Activated naive CD8-positive, alpha-beta T cell treated with anti-CD3 and anti-CD28 coated beads, Interleukin-2, amount 50 U/mL, for 24 hours (primary cell): ENCODE results near the gene ZNF711.
"Not testable (repeated sequence)": the region's sequence is repeated elsewhere in the genome, so short reads cannot be mapped to it uniquely, and the experiment has no call there.

Experiments
- ATAC-seq: fragments of 150-1000 bp; cut with Tn5 transposase; one replicate; pipeline ENCODE4 v1.10.0; 2021
- DNase-seq: peaks from one replicate; pipeline ENCODE4 v3.0.0; 2021
- H3K27ac Mint-ChIP-seq: one replicate; pipeline ENCODE4 v1.8.0; 2021; ENCODE audit warnings: mild to moderate bottlenecking, mixed read lengths
- H3K27me3 Mint-ChIP-seq: one replicate; pipeline ENCODE4 v1.8.0; 2021; ENCODE audit warnings: mixed read lengths
- H3K36me3 Mint-ChIP-seq: one replicate; pipeline ENCODE4 v1.8.0; 2021; ENCODE audit warnings: low read depth, mixed read lengths
- H3K4me1 Mint-ChIP-seq: one replicate; pipeline ENCODE4 v1.8.0; 2021; ENCODE audit warnings: mixed read lengths
- H3K4me3 Mint-ChIP-seq: one replicate; pipeline ENCODE4 v1.8.0; 2021; ENCODE audit warnings: mild to moderate bottlenecking, moderate library complexity, mixed read lengths
- H3K9me3 Mint-ChIP-seq: one replicate; pipeline ENCODE4 v1.8.0; 2021; ENCODE audit warnings: mixed read lengths

Gene ZNF711

DNA sequence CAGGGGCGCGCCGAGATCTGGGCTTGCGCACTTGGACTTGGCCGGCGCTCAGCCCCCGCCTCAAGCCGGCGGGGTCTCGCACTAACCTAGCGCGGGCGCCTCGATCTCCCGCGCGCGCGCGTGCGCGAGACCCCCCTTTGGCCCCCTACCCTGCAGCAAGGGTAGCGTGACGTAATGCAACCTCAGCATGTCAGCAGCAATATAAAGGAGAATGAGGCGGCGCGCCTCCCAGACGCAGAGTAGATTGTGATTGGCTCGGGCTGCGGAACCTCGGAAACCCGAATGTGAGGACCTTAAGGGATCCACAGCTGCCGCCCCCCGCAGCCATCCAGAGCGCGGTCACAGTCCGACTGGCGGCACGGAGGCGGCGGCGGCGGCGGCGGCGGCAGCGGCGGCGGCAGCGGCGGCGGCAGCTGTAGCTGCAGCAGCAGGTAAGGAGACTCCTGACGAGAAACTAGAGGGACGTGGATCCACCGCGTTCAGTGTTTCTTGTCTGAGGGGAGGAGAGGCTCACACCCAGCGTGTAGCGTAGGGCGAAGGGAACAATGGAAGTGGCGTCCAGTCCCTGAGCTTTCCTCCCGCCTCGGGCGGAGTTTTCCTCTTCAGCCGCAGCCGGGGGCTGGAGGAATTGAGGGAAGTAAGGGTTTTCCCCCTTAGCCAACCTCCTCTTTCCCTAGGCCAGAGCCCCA, at the start of gene ZNF711, which contains the start of gene SATL1:
ZNF711 (plus strand) TSS at position 231 of the 689 bp plus-strand sequence. CDS start 3,582 bp downstream, outside the sequence.
SATL1 (minus strand) TSS at position 19 of the 689 bp plus-strand sequence. CDS start 134,811 bp downstream, outside the sequence.
- Mint-ChIP-seq H3K27ac (peak within 1 kb of the TSS; percentile 73), H3K4me3 (peak within 1 kb of the TSS; percentile 85), H3K4me1 (peaks cover 4% of the 10 kb centered on the region), H3K27me3 (peaks cover 9% of the 10 kb centered on the region), H3K36me3 (no peaks in the 10 kb centered on the region), H3K9me3 (no peaks in the 10 kb centered on the region)
- ATAC-seq (peak; percentile 72), DNase-seq (peak; percentile 14)

GRCh38 chrX:85196319-85196718, 47.5 kb upstream of the ZNF711 start:
- no peak overlapping the region for H3K4me3 Mint-ChIP-seq
- no peak overlapping the region for H3K27ac Mint-ChIP-seq
- no peak for DNase-seq
- no peaks in the 10 kb centered on the region for H3K9me3 Mint-ChIP-seq
- H3K36me3 Mint-ChIP-seq, result no peaks in the 10 kb centered on the region
- no peak for ATAC-seq
- no peaks in the 10 kb centered on the region for H3K4me1 Mint-ChIP-seq
- H3K27me3 Mint-ChIP-seq, result peaks cover 2% of the 10 kb centered on the region

- no peaks in the 10 kb centered on the region for H3K9me3 Mint-ChIP-seq
- no peaks in the 10 kb centered on the region for H3K4me1 Mint-ChIP-seq
- H3K36me3 Mint-ChIP-seq, result no peaks in the 10 kb centered on the region
- no peak overlapping the region for H3K4me3 Mint-ChIP-seq
- no peaks in the 10 kb centered on the region for H3K27me3 Mint-ChIP-seq
- DNase-seq, result no peak
- no peak overlapping the region for H3K27ac Mint-ChIP-seq
- no peak for ATAC-seq
Observed at GRCh38 chrX:85203461-85203970, 40.3 kb upstream of the ZNF711 start.

DNA sequence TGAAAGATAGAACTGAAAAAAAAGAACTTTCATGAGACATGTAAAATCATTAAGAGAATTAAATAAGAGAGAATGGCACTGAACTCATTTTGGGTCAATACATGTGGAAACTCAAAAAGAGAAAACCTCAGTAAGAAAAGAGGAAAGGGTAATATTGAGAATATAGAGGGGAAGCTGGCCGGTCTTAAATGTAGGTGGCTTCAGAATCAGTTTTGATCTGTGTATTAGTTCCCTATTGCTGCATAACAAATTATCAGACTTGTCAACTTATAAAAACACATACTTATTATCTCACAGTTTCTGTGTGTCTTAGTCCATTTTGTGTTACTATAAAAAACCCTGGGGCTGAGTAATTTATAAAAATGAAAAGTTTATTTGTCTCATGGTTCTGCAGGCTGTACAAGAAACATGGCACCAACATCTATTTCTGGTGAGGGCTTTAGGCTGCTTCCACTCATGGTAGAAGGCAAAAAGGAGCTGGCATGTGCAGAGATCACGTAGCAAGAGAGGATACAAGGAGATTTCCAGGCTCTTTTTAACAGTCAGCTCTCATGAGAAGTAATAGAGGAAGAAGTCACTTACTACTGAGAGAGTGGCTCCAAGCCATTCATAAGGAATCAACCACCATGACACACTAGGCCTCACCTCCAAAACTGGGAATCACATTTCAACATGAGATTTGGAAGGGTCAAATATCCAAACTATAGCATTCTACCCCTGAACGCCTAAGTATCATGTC, 29.8 kb upstream of the ZNF711 start:
- DNase-seq (no peak), ATAC-seq (no peak)
- H3K9me3 Mint-ChIP-seq, result no peaks in the 10 kb centered on the region
- no peaks in the 10 kb centered on the region for H3K27me3 Mint-ChIP-seq
- no peak overlapping the region for H3K4me3 Mint-ChIP-seq
- H3K36me3 Mint-ChIP-seq, result no peaks in the 10 kb centered on the region
- H3K4me1 Mint-ChIP-seq, result no peaks in the 10 kb centered on the region
- no peak overlapping the region for H3K27ac Mint-ChIP-seq

- Mint-ChIP-seq H3K4me1 (no peaks in the 10 kb centered on the region), H3K27ac (no peak overlapping the region), H3K36me3 (no peaks in the 10 kb centered on the region), H3K27me3 (no peaks in the 10 kb centered on the region), H3K4me3 (no peak overlapping the region), H3K9me3 (no peaks in the 10 kb centered on the region)
- DNase-seq (no peak), ATAC-seq (no peak)
Observed at GRCh38 chrX:85215946-85216345, 27.8 kb upstream of the ZNF711 start.

- H3K36me3 Mint-ChIP-seq, result no peaks in the 10 kb centered on the region
- no peaks in the 10 kb centered on the region for H3K9me3 Mint-ChIP-seq
- H3K4me3 Mint-ChIP-seq, result no peak overlapping the region
- ATAC-seq (no peak), DNase-seq (no peak)
- no peaks in the 10 kb centered on the region for H3K4me1 Mint-ChIP-seq
- no peaks in the 10 kb centered on the region for H3K27me3 Mint-ChIP-seq
- H3K27ac Mint-ChIP-seq, result no peak overlapping the region
Observed at GRCh38 chrX:85221361-85221760, 22.4 kb upstream of the ZNF711 start.

- Mint-ChIP-seq H3K27ac (no peak overlapping the region), H3K4me1 (no peaks in the 10 kb centered on the region), H3K9me3 (no peaks in the 10 kb centered on the region), H3K27me3 (no peaks in the 10 kb centered on the region), H3K4me3 (no peak overlapping the region), H3K36me3 (no peaks in the 10 kb centered on the region)
- ATAC-seq, result no peak
- no peak for DNase-seq
Observed at GRCh38 chrX:85223359-85223758, 20.4 kb upstream of the ZNF711 start.

DNA sequence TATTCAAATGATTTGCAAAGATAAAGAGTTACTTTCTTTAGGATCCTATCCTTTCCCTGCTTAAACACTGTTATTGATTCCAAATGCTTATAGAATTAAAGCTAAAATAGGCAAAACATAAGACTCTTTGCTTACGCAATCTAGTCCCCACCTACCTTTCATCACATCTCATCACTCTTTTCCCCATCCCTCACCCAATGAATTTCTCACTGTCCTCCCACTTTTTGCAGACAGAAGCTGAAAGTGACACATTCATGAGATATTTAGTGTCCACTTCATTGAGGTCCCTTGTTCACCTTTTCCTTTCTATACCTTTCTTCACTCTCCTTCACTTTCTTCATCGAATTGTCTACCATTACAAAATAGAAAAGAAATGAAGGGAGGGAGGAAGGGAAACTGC, 636 bp upstream of the ZNF711 start:
- DNase-seq, result no peak
- Mint-ChIP-seq H3K27me3 (peaks cover 9% of the 10 kb centered on the region), H3K4me1 (peaks cover 4% of the 10 kb centered on the region), H3K27ac (no peak overlapping the region), H3K4me3 (peak overlapping the region; percentile 57), H3K36me3 (no peaks in the 10 kb centered on the region), H3K9me3 (no peaks in the 10 kb centered on the region)
- ATAC-seq, result no peak

DNA sequence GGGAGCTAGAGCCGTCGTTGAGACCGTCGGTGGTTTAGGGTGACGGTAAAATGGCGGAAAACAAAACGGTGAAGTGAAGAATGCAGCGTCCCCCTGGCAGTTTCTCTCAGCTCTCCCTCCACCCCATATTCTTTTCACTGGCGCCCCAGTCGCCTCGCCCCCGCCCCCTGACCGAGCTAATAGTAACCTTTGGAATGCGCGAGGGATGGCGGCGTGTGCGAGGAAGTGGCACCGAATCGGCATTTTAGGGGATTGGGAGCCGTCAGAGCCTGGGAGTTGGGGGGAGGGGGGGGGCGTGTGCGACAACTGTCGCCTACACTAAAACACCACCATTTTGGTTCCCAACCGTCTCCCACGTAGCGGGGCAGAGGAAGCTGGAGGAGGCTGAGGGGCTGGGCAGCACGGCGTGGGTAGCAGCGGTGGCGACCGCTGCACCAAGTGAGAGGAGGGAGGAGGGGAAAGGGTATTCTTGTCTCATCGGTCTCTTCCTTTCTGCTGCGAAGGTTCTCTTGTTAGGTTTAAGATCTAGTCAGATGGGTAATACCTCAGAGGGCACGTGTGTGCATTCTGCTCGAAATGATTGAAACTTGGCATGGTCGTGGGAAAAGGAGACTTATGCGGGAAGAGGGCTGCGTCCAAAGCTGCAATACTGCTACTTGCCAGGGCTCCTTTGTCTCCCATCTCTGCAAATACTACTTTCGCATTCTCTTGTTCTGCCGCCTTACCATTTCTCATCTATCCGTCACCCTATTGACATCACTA, 840 bp downstream of the ZNF711 start:
- DNase-seq (no peak), ATAC-seq (no peak)
- H3K36me3 Mint-ChIP-seq, result no peaks in the 10 kb centered on the region
- H3K27ac Mint-ChIP-seq, result peak overlapping the region; percentile 73
- peaks cover 4% of the 10 kb centered on the region for H3K4me1 Mint-ChIP-seq
- H3K27me3 Mint-ChIP-seq, result peaks cover 9% of the 10 kb centered on the region
- peak overlapping the region; percentile 85 for H3K4me3 Mint-ChIP-seq
- no peaks in the 10 kb centered on the region for H3K9me3 Mint-ChIP-seq

DNA sequence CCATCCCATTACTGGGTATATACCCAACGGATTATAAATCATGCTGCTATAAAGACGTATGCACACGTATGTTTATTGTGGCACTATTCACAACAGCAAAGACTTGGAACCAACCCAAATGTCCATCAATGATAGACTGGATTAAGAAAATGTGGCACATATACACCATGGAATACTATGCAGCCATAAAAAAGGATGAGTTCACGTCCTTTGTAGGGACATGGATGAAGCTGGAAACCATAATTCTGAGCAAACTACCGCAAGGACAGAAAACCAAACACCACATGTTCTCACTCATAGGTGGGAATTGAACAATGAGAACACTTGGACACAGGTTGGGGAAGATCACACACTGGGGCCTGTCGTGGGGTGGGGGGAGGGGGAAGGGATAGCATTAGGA, 41.5 kb downstream of the ZNF711 start:
- not testable (repeated sequence) for DNase-seq, H3K27ac Mint-ChIP-seq, H3K4me3 Mint-ChIP-seq, H3K36me3 Mint-ChIP-seq, ATAC-seq, H3K4me1 Mint-ChIP-seq, H3K27me3 Mint-ChIP-seq
- peaks cover 14% of the 10 kb centered on the region for H3K9me3 Mint-ChIP-seq

DNA sequence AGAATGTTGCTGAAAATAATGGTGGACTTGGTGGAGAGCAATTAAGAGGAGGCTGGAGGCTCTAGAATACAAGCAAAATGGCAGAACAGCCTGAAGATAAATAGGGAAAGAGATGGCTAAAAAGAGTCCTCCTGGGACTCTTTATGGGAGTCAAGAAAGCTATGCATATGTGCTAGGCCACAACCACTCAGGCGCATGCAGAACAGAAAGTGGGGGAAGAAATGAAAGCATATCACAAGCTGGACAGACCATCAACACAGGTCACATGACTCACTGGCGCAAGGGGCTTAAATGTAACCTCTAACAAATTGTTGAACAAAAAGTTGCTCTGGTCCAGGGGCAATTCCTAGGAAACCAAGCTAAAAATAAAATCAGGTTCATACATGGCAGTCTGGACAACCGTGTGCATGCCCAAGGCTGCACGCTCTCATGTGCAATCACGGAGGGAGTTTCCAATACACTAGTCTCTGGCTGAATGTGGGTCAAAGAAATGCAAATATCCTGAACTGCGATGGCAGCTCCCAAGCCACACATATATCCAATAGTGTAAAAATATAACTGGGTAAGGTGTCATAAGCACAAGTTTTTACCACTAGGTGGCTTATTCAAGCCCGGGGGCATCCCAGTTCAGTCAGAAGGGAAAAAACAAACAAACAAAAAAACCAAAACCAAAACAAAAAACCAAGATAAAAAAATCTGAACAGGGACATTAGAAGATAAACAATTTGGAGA, 45.4 kb downstream of the ZNF711 start:
- Mint-ChIP-seq H3K9me3 (peaks cover 14% of the 10 kb centered on the region), H3K4me1 (no peaks in the 10 kb centered on the region), H3K27me3 (no peaks in the 10 kb centered on the region), H3K4me3 (no peak overlapping the region), H3K27ac (no peak overlapping the region), H3K36me3 (no peaks in the 10 kb centered on the region)
- DNase-seq (no peak), ATAC-seq (no peak)

DNA sequence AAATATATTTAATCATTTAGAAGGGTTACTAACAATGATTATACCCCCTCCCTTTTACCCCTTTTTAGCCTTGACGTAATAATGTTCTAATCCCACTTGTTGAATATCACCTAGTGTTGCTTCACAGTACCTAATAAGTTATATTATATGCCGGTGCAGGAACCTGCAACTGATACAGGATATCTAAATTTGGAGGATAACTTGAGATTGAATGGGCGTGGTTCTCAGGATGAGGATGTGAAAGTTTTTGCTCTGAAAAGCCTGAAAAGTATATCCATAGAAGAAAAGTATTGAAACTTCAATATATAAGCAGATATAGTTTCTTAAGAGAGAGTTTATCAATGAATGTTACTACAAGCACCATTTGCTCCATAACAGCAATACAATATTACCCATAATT, 59.8 kb downstream of the ZNF711 start:
- H3K27ac Mint-ChIP-seq, result no peak overlapping the region
- no peak overlapping the region for H3K4me3 Mint-ChIP-seq
- H3K36me3 Mint-ChIP-seq, result no peaks in the 10 kb centered on the region
- H3K9me3 Mint-ChIP-seq, result no peaks in the 10 kb centered on the region
- no peak for ATAC-seq
- DNase-seq, result no peak
- no peaks in the 10 kb centered on the region for H3K27me3 Mint-ChIP-seq
- H3K4me1 Mint-ChIP-seq, result no peaks in the 10 kb centered on the region

GRCh38 chrX:85309717-85310116, 65.9 kb downstream of the ZNF711 start:
- no peak overlapping the region for H3K4me3 Mint-ChIP-seq

DNA sequence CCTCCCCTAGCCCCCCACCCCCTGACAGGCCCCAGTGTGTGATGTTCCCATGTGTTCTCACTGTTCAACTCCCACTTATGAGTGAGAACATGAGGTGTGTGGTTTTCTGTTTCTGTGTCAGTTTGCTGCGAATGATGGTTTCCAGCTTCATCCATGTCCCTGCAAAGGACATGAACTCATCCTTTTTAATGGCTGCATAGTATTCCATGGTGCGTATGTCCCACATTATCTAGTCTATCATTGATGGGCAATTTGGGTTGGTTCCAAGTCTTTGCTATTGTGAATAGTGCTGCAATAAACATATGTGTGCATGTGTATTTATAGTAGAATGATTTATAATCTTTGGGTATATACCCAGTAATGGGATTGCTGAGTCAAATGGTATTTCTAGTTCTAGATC, 67.6 kb downstream of the ZNF711 start:
- not testable (repeated sequence) for H3K27me3 Mint-ChIP-seq, H3K4me3 Mint-ChIP-seq, H3K36me3 Mint-ChIP-seq, DNase-seq, H3K27ac Mint-ChIP-seq, H3K4me1 Mint-ChIP-seq, ATAC-seq, H3K9me3 Mint-ChIP-seq

More at GRCh38 chrX:85309717-85310116, 65.9 kb downstream of the ZNF711 start:
- Mint-ChIP-seq H3K27me3 (no peaks in the 10 kb centered on the region), H3K9me3 (no peaks in the 10 kb centered on the region), H3K36me3 (no peaks in the 10 kb centered on the region), H3K4me1 (no peaks in the 10 kb centered on the region), H3K27ac (no peak overlapping the region)
- ATAC-seq (no peak), DNase-seq (no peak)
